ENCODE data around the gene P3R3URF. TPM values are rescaled to one million over a fixed set of nuclear protein-coding genes. Genes with fewer than 3 reads are reported as not detected.

The P3R3URF gene
- total RNA-seq, 1 donor from 2014 or later = not detected

GRCh38 chr1:46194641-46195193 is 18.4 kb upstream of the P3R3URF start:
- intact Hi-C loops (cut with micrococcal nuclease) = loop anchor here (10.0 kb wide), 1 partner anchor 1180 kb away; the partner anchor contains the start of genes HECTD3 and UROD

GRCh38 chr1:46193984-46194570 is 17.8 kb upstream of the P3R3URF start:
- intact Hi-C loops (cut with micrococcal nuclease) = loop anchor here (10.0 kb wide), 1 partner anchor 1179 kb away; the partner anchor contains the start of genes HECTD3 and UROD

- intact Hi-C loops (cut with micrococcal nuclease) = loop anchor here (10.0 kb wide), 1 partner anchor 1178 kb away; the partner anchor contains the start of genes HECTD3 and UROD
Measured at GRCh38 chr1:46193285-46193684, 17.0 kb upstream of the P3R3URF start.

DNA sequence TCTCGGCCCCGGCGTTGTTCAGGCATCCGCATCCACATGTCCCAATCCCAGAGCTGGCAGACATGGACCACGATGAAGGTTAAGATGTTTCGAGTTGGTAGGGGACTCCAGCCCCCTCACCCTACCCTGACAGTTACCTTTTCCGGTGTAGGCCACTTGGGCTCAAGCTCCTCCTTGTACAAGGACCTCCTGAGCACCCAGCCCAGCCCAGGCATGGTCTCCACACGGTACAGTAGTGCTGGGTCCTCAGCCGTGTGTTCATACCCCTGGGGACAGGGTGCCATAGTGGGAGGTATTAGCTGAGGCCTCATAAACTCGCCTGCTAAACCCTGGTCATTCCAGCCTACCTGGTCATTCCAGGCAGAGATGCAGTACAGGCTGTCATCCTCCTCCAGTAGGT is 15.9 kb upstream of the P3R3URF start:
- intact Hi-C loops (cut with micrococcal nuclease) = loop anchor here (10.0 kb wide), 1 partner anchor 1177 kb away; the partner anchor contains the start of genes HECTD3 and UROD

DNA sequence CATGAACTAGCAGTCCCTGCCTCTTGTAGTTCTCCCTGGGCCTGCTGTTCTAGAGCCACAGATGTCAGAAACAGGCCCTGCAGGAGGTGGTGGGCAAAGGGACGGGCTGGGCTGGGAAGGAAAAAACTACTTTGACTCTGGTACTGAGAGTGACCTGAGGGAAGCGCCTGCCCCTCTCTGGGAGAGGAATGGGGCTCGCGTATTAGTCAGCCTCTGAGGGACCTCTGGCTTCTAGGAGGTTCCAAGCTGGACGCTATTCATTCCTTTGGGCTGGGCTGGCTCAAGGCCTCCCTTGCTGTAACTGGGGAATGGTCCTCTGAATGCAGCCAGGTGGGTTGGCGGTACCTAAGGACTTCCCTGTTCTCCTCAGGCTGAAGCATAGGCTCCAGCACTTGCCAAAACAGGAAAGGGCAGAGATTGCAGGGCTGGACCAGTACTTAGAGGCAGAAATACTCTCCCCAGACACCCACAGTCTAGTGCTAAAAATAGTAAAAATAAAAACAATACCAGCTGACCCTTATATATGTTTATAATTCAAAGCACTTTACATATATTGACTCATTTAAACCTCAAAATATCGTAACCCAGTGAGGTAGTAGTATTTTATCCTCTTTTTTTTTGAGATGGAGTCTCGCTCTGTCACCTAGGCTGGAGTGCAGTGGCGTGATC is 14.9 kb upstream of the P3R3URF start:
- intact Hi-C loops (cut with micrococcal nuclease) = loop anchor here (10.0 kb wide), 1 partner anchor 1176 kb away; the partner anchor contains the start of genes HECTD3 and UROD

- intact Hi-C loops (cut with micrococcal nuclease) = loop anchor here (10.0 kb wide), 1 partner anchor 1176 kb away; the partner anchor contains the start of genes HECTD3 and UROD
Measured at GRCh38 chr1:46190539-46190938, 14.3 kb upstream of the P3R3URF start.

DNA sequence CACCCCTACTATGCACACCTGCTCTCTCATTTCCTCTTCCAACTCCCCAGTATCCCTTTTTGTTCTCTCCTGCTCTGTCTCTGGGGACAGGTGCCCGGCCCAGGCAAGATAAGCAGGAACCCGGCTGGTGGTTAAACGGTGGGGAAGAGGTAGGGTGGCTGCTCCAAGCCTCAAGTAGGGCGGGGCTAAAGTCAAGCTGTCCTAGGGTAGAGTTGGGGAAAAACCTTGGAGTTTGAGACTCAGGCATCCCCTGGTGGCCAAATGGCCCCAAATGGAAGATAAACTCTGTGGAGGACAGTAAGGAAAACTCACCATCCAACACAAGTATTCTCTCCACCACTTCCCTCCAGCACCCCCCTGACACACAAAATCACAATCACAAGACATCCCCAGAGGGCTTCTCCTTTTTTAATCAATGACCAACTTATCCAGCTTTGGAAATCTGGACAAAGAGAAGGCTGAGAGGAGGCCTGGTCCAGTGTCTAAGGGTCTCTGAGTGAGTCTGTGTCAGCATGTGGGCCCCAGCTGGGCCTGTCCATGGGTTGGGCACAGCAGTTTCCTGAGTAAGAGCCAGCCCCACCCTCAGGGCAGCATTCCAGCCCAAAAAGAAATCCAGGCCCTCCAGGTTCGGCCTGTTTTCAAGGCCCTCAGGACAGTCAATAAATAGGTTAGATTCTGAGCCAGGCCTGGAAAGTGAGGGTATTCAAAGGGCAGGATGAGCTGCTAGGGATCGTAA is 12.2 kb upstream of the P3R3URF start:
- intact Hi-C loops (cut with micrococcal nuclease) = no loop called here

DNA sequence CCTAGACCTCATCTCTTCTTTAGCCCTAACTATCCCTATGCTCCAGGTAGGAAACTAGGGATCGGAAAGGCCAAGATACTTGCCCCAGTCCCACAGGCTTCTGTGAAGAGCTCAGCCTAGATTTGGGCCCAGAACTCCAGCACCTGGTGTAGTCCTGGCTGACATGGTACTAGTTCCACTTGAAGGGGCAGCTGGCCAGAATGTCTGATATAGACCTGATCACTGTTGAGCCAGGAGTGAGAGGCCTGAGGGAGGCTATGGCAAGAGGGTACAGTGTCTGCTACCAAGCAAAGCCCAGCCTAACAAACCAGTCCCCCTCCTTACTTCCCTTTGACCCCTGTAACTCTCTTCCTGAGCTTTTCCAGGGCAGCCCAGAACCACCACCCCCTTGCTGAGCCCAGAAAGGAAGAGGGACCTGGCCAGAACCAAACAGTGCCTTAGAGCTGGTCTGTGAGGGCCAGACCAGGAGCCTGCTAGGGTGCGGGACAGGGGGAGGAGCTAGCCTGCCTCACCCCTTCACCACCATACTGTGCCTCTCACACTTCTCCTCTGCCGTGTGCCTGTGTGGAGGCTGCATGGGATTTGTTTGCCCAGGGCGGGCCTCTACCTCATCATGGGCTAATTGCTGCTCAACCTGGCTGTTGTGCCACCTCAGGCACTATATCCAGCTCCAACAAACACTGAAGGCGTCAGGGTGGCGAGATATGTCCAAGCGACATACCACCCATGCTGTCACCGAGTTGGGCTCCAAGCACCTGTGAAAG is 11.0 kb upstream of the P3R3URF start:
- intact Hi-C loops (cut with micrococcal nuclease) = no loop called here

- intact Hi-C loops (cut with micrococcal nuclease) = no loop called here
Measured at GRCh38 chr1:46186076-46186475, 9.8 kb upstream of the P3R3URF start.

- intact Hi-C loops (cut with micrococcal nuclease) = no loop called here
Measured at GRCh38 chr1:46184920-46185658, 8.8 kb upstream of the P3R3URF start.

- intact Hi-C loops (cut with micrococcal nuclease) = no loop called here
Measured at GRCh38 chr1:46183926-46184557, 7.8 kb upstream of the P3R3URF start.

GRCh38 chr1:46183079-46183847 is 7.0 kb upstream of the P3R3URF start:
- intact Hi-C loops (cut with micrococcal nuclease) = no loop called here

GRCh38 chr1:46181343-46182260 is 5.3 kb upstream of the P3R3URF start:
- intact Hi-C loops (cut with micrococcal nuclease) = no loop called here

GRCh38 chr1:46180082-46180616 is 3.9 kb upstream of the P3R3URF start:
- intact Hi-C loops (cut with micrococcal nuclease) = no loop called here

- intact Hi-C loops (cut with micrococcal nuclease) = loop anchor here (1.0 to 5.0 kb wide), 3 partner anchors 44 to 492 kb away; partner anchors contain the start of genes GPBP1L1 and TMEM69
Measured at GRCh38 chr1:46179138-46180081, 3.1 kb upstream of the P3R3URF start.

- intact Hi-C loops (cut with micrococcal nuclease) = loop anchor here (5.0 kb wide), 1 partner anchor 488 kb away; the partner anchor contains the start of genes GPBP1L1 and TMEM69
Measured at GRCh38 chr1:46175243-46175642, 1.0 kb downstream of the P3R3URF start.
